GM18507 (cell line): ENCODE measurements around the gene MMP24OS.

Experiments used
- DNase-seq: peaks from one replicate; pipeline ENCODE4 v3.0.0; 2011; ENCODE audit warnings: low read depth; ENCODE audit not compliant: insufficient read length; ENCODE audit errors: extremely low spot score
- FAIRE-seq: peaks from 2 replicates; lab custom pipeline; 2011; peaks lifted over from hg19 to GRCh38; lab: Jason Lieb, UNC

Gene MMP24OS

GRCh38 chr20:35293303-35294292 is 15.7 kb upstream of the MMP24OS start:
- FAIRE-seq (no peak), DNase-seq (no peak)

GRCh38 chr20:35292504-35293285 is 14.8 kb upstream of the MMP24OS start:
- no peak for FAIRE-seq
- no peak for DNase-seq

- no peak for FAIRE-seq
- DNase-seq: no peak
These were observed 14.0 kb upstream of the MMP24OS start, which contains the start of gene FAM83C for GRCh38 chr20:35291654-35292503. Gene FAM83C, minus strand, starts transcription at chr20:35292425. Its CDS starts 121 bp downstream, at chr20:35292304.

- DNase-seq (no peak), FAIRE-seq (no peak)
These were observed 13.0 kb upstream of the MMP24OS start for GRCh38 chr20:35290887-35291417.

GRCh38 chr20:35290186-35290886 is 12.4 kb upstream of the MMP24OS start:
- no peak for DNase-seq
- no peak for FAIRE-seq

DNA sequence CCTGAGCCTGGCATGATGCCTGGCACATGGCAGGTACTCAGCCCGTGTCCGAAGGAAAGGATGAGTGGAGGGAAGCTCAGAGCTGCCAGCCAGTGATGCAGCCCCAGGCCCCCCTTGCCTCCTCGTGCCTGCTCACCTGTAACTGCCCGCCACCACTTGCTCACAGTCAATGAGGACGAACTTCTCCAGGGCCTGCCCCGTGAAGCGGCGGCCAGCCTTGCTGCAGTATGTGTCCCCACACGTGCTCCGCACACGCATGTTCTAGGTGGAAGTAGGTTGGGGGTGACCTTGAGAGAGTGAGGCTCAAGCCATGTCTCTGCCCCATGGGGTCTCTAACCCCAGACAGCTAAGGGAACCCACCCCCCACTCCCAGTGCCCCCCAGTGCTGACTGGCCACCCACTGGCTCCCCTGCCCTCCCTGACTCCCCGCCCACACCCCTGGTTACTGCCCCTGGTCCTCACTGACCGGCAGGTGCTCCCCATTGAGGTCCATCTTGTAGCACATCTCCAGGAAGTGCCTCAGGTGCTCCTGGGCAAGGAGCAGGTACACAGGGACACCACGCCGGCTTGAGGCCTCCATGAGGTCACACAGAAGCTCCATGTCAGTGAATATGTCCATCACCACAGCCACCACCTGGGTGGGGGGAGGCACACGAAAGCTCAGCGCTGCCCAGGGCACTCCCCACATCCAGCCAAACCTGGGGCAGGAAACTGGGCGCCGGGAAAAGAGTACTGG is 10.6 kb upstream of the MMP24OS start:
- DNase-seq (no peak), FAIRE-seq (no peak)

GRCh38 chr20:35287509-35288324 is 9.8 kb upstream of the MMP24OS start:
- no peak for DNase-seq
- no peak for FAIRE-seq

DNA sequence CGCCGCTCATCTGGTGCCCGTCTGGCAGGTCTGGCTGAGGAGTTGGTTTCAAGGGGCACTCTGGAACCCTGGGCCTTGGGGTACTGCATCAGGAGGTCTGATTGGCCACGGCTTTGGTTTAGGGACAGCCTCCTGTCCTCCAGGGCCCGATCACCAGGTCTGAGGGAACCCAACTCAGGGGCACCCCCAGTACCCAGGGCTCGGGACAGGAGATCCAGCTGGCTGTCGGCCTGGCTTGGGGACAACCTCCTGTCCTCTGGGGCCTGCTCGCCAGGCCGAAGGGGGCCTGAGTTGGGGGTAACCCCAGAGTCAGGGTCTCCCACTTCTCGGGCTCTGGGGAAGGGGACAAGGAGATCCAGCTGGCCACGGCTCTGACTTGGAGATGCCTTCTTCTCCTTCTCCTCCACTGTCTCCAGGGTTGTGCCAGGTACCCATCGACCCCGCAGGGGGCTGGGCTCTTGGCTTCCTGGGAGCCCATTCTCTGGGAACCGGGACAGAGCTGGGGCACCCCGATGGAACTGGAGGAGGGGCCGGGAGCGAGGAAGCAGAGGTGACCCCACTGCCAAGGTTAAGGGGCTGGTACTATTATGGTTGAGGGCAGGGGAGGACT is 9.1 kb upstream of the MMP24OS start:
- DNase-seq: no peak

GRCh38 chr20:35286077-35286898 is 8.4 kb upstream of the MMP24OS start:
- no peak for FAIRE-seq
- DNase-seq: no peak

More for the DNA sequence above, 9.1 kb upstream of the MMP24OS start:
- FAIRE-seq: no peak

GRCh38 chr20:35285806-35286076 is 7.8 kb upstream of the MMP24OS start:
- no peak for FAIRE-seq
- no peak for DNase-seq

- no peak for FAIRE-seq
These were observed 7.3 kb upstream of the MMP24OS start for GRCh38 chr20:35284992-35285805.

GRCh38 chr20:35284267-35284991 is 6.5 kb upstream of the MMP24OS start, which contains the start of gene EIF6:
Gene EIF6, minus strand, starts transcription at chr20:35284772. Its CDS starts 285 bp downstream, at chr20:35284487.
- FAIRE-seq (peak; percentile 78), DNase-seq (peak; percentile 81)

More at GRCh38 chr20:35284992-35285805, 7.3 kb upstream of the MMP24OS start:
- no peak for DNase-seq

GRCh38 chr20:35283441-35284266 is 5.7 kb upstream of the MMP24OS start:
- DNase-seq (no peak), FAIRE-seq (no peak)
